AG04449 (cell line): Measurements from ENCODE around the gene ZNF625.

ENCODE experiments used
- CTCF ChIA-PET: fragments of 350-600 bp; formaldehyde crosslinking; extraction: SDS; loops from one replicate; lab custom pipeline; 2021; ENCODE audit warnings: antibody characterized with exemption; lab: Yijun Ruan, JAX
- POLR2A ChIA-PET: fragments of 400-600, 350-600 bp; formaldehyde crosslinking; extraction: SDS; loops from one replicate; lab custom pipeline; 2020; ENCODE audit warnings: antibody characterized with exemption, inconsistent platforms; lab: Yijun Ruan, JAX
- DNase-seq: peaks from one replicate; pipeline ENCODE4 v3.0.0-alpha.2; 2010; ENCODE audit warnings: low read depth, low spot score
- H3K4me3 ChIP-seq: 2 replicates; pipeline ENCODE4 v1.5.1; 2011; ENCODE audit warnings: low read depth, mild to moderate bottlenecking, control low read depth, low read length
- CTCF ChIP-seq: IDR thresholded peaks from one replicate; pipeline ENCODE4 v1.5.1; 2011; ENCODE audit warnings: mild to moderate bottlenecking, moderate library complexity, low read length, control low read depth, inconsistent platforms; ENCODE audit not compliant: insufficient read depth; ENCODE audit errors: missing control alignments

The ZNF625 gene

GRCh38 chr19:12139885-12140544 lies 16.5 kb downstream of the ZNF625 start, which contains the start of gene ZNF20:
Gene ZNF20 (minus strand): TSS chr19:12140350. CDS start chr19:12140182, 168 bp downstream.
- TF ChIP-seq CTCF, result no peak
- CTCF ChIA-PET, result interaction anchor here (0.8 to 5.0 kb wide), 30 partner anchors 8 to 491 kb away, joined by 3 to 54 read pairs (median 6); partner anchors contain the start of genes ZNF136, ZNF433, ZNF442 and ZNF625

GRCh38 chr19:12139269-12139668 lies 17.3 kb downstream of the ZNF625 start:
- POLR2A ChIA-PET, result no interaction called here
- CTCF ChIA-PET, result interaction anchor here (1.0 to 5.0 kb wide), 6 partner anchors 10 to 218 kb away, joined by 4 to 54 read pairs (median 24); no protein-coding TSS in a partner anchor
- TF ChIP-seq CTCF, result no peak
- H3K4me3 ChIP-seq, result peak overlapping the region; percentile 86
- no peak for DNase-seq

More at GRCh38 chr19:12139885-12140544, 16.5 kb downstream of the ZNF625 start, which contains the start of gene ZNF20:
- POLR2A ChIA-PET, result interaction anchor here (0.5 to 1.1 kb wide), 7 partner anchors 11 to 342 kb away, joined by 3 to 10 read pairs (median 5); partner anchors contain the start of genes ZNF136, ZNF433 and ZNF625
- peak within 1 kb of the TSS; percentile 86 for H3K4me3 ChIP-seq
- DNase-seq, result peak; percentile 44

- DNase-seq, result no peak
- ChIA-PET CTCF (interaction anchor here (1.0 to 5.0 kb wide), 3 partner anchors 38 to 78 kb away, joined by 3 to 45 read pairs (median 5); no protein-coding TSS in a partner anchor), POLR2A (no interaction called here)
- no peak overlapping the region for H3K4me3 ChIP-seq
- TF ChIP-seq CTCF, result no peak
These were observed 19.2 kb downstream of the ZNF625 start for GRCh38 chr19:12137221-12137940.

GRCh38 chr19:12133069-12133468 lies 23.5 kb downstream of the ZNF625 start:
- CTCF ChIA-PET, result no interaction called here
- no peak for DNase-seq
- no peak for TF ChIP-seq CTCF
- H3K4me3 ChIP-seq, result no peak overlapping the region
- POLR2A ChIA-PET, result no interaction called here

- peak; percentile 15 for TF ChIP-seq CTCF
- ChIA-PET CTCF (interaction anchor here (1.0 to 1.8 kb wide), 3 partner anchors 9 to 16 kb away, joined by 3 to 6 read pairs (median 4); partner anchors contain the start of gene ZNF20), POLR2A (no interaction called here)
- DNase-seq, result no peak
- no peak overlapping the region for H3K4me3 ChIP-seq
These were observed 29.8 kb downstream of the ZNF625 start for GRCh38 chr19:12126707-12127106.
